Panc1 (cell line): ENCODE results near the gene POLDIP2. TPM values are rescaled to one million over a fixed set of nuclear protein-coding genes. Genes with fewer than 3 reads are reported as not detected.

Source experiments
- ATAC-seq: fragments of 200-7000 bp; cut with Tn5 transposase; 2 replicates; pipeline ENCODE4 v1.9.1; 2020; ENCODE audit warnings: mild to moderate bottlenecking, moderate library complexity
- BruUV-seq: library from RNA; stranded (reverse); fragments of 400-500 nt; replicated peaks from 2 replicates; lab custom pipeline; 2021; lab: Mats Ljungman, UMichigan
- CTCF ChIA-PET: fragments of 300-600 bp; sonication (Branson Sonifier 250); formaldehyde crosslinking; loops from one replicate; lab custom pipeline; 2022; ENCODE audit warnings: antibody characterized with exemption; lab: Charles Lee
- POLR2A ChIA-PET: fragments of 300-600 bp; sonication (Branson Sonifier 250); formaldehyde crosslinking; loops from one replicate; lab custom pipeline; 2022; ENCODE audit warnings: antibody characterized with exemption; lab: Charles Lee
- DNase-seq: peaks from one replicate; pipeline ENCODE4 v3.0.0-alpha.2; 2010; ENCODE audit warnings: low read depth, low spot score
- H3K27ac ChIP-seq: 2 replicates; pipeline ENCODE4 v1.5.1; 2011; ENCODE audit warnings: mild to moderate bottlenecking, low read length, inconsistent platforms
- H3K27me3 ChIP-seq: fragments of 200-500 bp; sonication (Bioruptor generic); 2 replicates; pipeline ENCODE4 v1.6.0; 2014; ENCODE audit warnings: low read length, inconsistent platforms; ENCODE audit not compliant: control insufficient read depth, insufficient read depth
- H3K36me3 ChIP-seq: fragments of 200-500 bp; sonication (Bioruptor generic); 2 replicates; pipeline ENCODE4 v1.5.1; 2014; ENCODE audit warnings: inconsistent platforms, mild to moderate bottlenecking, low read length, moderate library complexity; ENCODE audit not compliant: control insufficient read depth, insufficient read depth
- H3K4me1 ChIP-seq: 2 replicates; pipeline ENCODE4 v1.5.1; 2011; ENCODE audit warnings: inconsistent platforms, mild to moderate bottlenecking, low read length, moderate library complexity; ENCODE audit not compliant: control insufficient read depth, insufficient read depth
- H3K4me3 ChIP-seq, 2 experiments: 2 replicates each; pipeline ENCODE4 v1.5.1; 2011 to 2012; ENCODE audit warnings: low read depth in 2 of 2, low read length in 2 of 2, mild to moderate bottlenecking in 2 of 2, inconsistent platforms in 1 of 2, moderate library complexity in 1 of 2
- H3K9me3 ChIP-seq: fragments of 200-500 bp; sonication (Bioruptor generic); 2 replicates; pipeline ENCODE4 v1.5.1; 2014; ENCODE audit warnings: low read depth, mild to moderate bottlenecking, inconsistent platforms, low read length, moderate library complexity; ENCODE audit not compliant: control insufficient read depth, insufficient read depth
- POLR2AphosphoS5 ChIP-seq: IDR thresholded peaks from 2 replicates; pipeline ENCODE4 v1.6.1; 2012; ENCODE audit warnings: mild to moderate bottlenecking, low read depth, low read length, moderate library complexity
- SIN3A ChIP-seq: IDR thresholded peaks from 2 replicates; pipeline ENCODE4 v1.6.1; 2012; ENCODE audit warnings: low read depth, mild to moderate bottlenecking, low read length, moderate library complexity, borderline replicate concordance; ENCODE audit not compliant: insufficient read depth
- TCF7L2 ChIP-seq: IDR thresholded peaks from 2 replicates; pipeline ENCODE4 v1.6.1; 2011; ENCODE audit warnings: mild to moderate bottlenecking, low read depth, low read length, inconsistent platforms
- in situ Hi-C: cut with HindIII; loops from 2 replicates; pipeline ENCODE4 v1.10.0; 2016; ENCODE audit warnings: low sequenced_read_pairs, low pct_unique_long_range_greater_than_20kb
- intact Hi-C: fragments of 100-400 bp; cut with micrococcal nuclease; formaldehyde crosslinking; loops from one replicate; pipeline ENCODE4 v1.10.0; 2022; ENCODE audit not compliant: unreplicated experiment
- total RNA-seq: library from RNA; stranded (reverse); gene quantifications from one replicate; pipeline ENCODE4 v1.2.1, GENCODE V29; 2021; ENCODE audit not compliant: unreplicated experiment
- TF ChIP-seq, protein P1 (sequence below), 2 experiments: IDR thresholded peaks; 2 replicates each; pipeline ENCODE4 v1.6.1; 2011 to 2012; ENCODE audit warnings: low read depth in 2 of 2, control low read depth in 1 of 2, low read length in 1 of 2, mild to moderate bottlenecking in 1 of 2, moderate library complexity in 1 of 2; ENCODE audit not compliant: insufficient read depth in 1 of 2
- TF ChIP-seq, protein P2 (sequence below): fragments of 450-650 bp; IDR thresholded peaks from 2 replicates; pipeline ENCODE4 v1.5.1; 2017; ENCODE audit warnings: mild to moderate bottlenecking

POLDIP2 gene
- total RNA-seq, 1 experiment from 2014 or later: 175 TPM

DNA sequence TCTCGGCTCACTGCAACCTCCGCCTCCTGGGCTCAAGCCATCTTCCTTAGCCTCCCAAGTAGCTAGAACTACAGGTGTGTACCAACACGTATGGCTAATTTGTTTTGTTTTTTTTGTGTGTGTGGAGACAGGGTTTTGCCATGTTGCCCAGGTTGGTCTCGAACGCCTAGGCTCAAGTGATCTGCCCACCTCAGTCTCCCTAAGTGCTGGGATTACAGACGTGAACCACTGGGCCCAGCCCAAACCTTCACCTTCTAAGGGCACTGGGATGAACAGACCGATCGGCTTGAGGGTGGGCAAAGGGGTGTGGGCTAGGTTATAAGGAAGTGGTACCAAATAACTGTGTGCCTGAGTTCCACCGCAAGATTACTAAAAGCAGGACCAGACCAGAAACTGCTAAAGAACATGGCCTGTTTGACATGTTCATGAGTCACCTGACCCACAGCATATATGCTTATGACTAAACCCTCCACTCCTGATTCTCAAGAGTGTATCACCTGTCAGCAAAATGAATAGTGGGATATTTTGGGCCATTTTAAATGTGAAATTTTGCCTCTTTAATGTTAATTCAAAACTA lies 30.2 kb downstream of the POLDIP2 start:
- in situ Hi-C loops: no loop called here
- no peak overlapping the region for H3K27ac ChIP-seq
- DNase-seq (no peak), ATAC-seq (0 out of 2 replicates have a peak, but pooled peaks have one; percentile 32)
- H3K36me3 ChIP-seq: no peaks in the 10 kb centered on the region
- no peaks in the 10 kb centered on the region for H3K4me1 ChIP-seq
- ChIA-PET POLR2A (no interaction called here), CTCF (no interaction called here)
- H3K4me3 ChIP-seq: no peak overlapping the region
- H3K9me3 ChIP-seq: no peaks in the 10 kb centered on the region
- intact Hi-C loops: no loop called here
- BruUV-seq: no TSS peak
- no peaks in the 10 kb centered on the region for H3K27me3 ChIP-seq
- TF ChIP-seq TCF7L2: no peak
- no peak for TF ChIP-seq POLR2AphosphoS5
- TF ChIP-seq SIN3A: no peak
- TF ChIP-seq, protein P1, sequence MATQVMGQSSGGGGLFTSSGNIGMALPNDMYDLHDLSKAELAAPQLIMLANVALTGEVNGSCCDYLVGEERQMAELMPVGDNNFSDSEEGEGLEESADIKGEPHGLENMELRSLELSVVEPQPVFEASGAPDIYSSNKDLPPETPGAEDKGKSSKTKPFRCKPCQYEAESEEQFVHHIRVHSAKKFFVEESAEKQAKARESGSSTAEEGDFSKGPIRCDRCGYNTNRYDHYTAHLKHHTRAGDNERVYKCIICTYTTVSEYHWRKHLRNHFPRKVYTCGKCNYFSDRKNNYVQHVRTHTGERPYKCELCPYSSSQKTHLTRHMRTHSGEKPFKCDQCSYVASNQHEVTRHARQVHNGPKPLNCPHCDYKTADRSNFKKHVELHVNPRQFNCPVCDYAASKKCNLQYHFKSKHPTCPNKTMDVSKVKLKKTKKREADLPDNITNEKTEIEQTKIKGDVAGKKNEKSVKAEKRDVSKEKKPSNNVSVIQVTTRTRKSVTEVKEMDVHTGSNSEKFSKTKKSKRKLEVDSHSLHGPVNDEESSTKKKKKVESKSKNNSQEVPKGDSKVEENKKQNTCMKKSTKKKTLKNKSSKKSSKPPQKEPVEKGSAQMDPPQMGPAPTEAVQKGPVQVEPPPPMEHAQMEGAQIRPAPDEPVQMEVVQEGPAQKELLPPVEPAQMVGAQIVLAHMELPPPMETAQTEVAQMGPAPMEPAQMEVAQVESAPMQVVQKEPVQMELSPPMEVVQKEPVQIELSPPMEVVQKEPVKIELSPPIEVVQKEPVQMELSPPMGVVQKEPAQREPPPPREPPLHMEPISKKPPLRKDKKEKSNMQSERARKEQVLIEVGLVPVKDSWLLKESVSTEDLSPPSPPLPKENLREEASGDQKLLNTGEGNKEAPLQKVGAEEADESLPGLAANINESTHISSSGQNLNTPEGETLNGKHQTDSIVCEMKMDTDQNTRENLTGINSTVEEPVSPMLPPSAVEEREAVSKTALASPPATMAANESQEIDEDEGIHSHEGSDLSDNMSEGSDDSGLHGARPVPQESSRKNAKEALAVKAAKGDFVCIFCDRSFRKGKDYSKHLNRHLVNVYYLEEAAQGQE (IDR thresholded peaks at IDR 0.05; ENCODE audit: insufficient read depth in 1 of 2, low read depth in 2 of 2, low read length in 1 of 2): no peak
- TF ChIP-seq, protein P2, sequence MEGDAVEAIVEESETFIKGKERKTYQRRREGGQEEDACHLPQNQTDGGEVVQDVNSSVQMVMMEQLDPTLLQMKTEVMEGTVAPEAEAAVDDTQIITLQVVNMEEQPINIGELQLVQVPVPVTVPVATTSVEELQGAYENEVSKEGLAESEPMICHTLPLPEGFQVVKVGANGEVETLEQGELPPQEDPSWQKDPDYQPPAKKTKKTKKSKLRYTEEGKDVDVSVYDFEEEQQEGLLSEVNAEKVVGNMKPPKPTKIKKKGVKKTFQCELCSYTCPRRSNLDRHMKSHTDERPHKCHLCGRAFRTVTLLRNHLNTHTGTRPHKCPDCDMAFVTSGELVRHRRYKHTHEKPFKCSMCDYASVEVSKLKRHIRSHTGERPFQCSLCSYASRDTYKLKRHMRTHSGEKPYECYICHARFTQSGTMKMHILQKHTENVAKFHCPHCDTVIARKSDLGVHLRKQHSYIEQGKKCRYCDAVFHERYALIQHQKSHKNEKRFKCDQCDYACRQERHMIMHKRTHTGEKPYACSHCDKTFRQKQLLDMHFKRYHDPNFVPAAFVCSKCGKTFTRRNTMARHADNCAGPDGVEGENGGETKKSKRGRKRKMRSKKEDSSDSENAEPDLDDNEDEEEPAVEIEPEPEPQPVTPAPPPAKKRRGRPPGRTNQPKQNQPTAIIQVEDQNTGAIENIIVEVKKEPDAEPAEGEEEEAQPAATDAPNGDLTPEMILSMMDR: no peak

DNA sequence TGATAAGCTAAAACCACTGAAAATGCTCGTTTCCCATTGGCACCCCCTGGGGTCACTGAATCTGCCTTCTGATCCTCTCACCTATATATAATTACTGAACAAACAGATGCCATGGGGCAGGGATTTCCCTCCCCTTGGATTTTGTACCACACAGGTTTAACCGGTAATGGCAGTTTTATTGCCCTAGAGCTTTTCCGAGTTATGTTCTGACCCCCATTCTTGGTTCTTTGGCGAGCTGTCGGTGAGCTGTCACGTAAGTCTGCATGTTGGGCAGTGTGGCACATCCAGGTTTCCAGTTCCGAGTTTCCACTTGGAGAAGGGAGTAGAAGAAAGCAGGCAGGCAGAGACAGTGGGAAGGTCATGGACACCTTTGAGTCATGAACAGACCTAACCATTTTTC lies 31.2 kb downstream of the POLDIP2 start:
- Histone ChIP-seq H3K9me3 (no peaks in the 10 kb centered on the region), H3K27ac (no peak overlapping the region), H3K4me3 (no peak overlapping the region), H3K27me3 (no peaks in the 10 kb centered on the region), H3K36me3 (no peaks in the 10 kb centered on the region), H3K4me1 (0 out of 2 replicates have a peak, but pooled peaks cover 5% of the 10 kb centered on the region)
- no TSS peak for BruUV-seq
- TF ChIP-seq SIN3A (no peak), TCF7L2 (no peak), POLR2AphosphoS5 (no peak)
- TF ChIP-seq, protein P2: no peak
- TF ChIP-seq, protein P1 (IDR thresholded peaks at IDR 0.05; ENCODE audit: insufficient read depth in 1 of 2, low read depth in 2 of 2, low read length in 1 of 2): no peak
- no peak for DNase-seq
- no peak for ATAC-seq
- intact Hi-C loops (no loop called here), in situ Hi-C loops (no loop called here)
- ChIA-PET POLR2A (interaction anchor here (1.5 kb wide), 1 partner anchor 9 kb away, joined by 4 read pairs; the partner anchor contains the start of genes IFT20 and TNFAIP1), CTCF (no interaction called here)
